HG02623 (cell line): ENCODE measurements around the gene ADAP2.
"Not testable (repeated sequence)": the region's sequence is repeated elsewhere in the genome, so short reads cannot be mapped to it uniquely, and the experiment has no call there.

ENCODE experiments used
- ATAC-seq: cut with Tn5 transposase; IDR thresholded peaks from one replicate; pipeline ENCODE4 v1.9.1; 2021; ENCODE audit warnings: moderate library complexity; ENCODE audit not compliant: unreplicated experiment

ADAP2 gene

DNA sequence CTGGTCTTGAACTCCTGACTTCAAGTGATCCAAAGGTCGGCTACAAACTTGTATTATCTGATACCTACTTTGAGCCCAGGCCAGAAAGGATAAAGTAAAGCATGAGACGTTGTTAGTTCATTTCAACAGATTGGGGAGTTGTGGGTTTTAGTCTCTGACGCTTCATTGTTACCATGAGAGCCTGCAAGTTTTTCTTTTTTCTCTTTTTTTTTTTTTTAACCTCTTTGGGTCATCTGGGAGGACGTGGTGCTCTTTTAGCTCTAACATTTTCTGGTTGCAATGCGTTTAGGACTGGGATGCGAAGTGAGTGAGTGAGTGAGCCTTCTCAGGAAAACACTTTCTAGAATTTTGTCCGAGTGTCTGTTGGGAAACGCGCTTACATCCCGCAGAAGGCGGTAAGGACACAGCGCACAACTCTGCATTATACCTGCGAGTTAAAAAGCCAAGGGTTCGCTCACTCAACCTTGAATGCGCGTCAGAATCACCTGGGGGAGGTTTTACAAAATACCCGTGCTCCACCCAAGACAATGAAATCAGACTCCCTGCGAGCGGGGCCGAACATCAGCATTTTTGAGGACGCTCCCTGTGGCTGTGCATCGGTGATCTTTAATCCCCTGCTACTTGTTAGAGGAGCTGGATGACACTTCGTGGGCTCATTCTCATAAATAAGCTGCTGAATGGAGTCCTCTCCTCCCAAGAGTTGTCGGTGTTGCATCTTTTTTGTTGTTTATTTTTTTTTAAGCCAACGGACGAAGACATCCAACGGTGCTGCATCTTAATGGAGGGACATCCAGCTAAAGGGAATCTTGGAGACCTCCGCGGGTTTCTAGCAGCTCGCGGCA lies 48.5 kb downstream of the ADAP2 start:
- no peak for ATAC-seq

GRCh38 chr17:30970831-30971567 lies 49.3 kb downstream of the ADAP2 start, which contains the start of gene RNF135:
Gene RNF135 (plus strand): TSS chr17:30971039. CDS start chr17:30971074, 35 bp downstream.
- peak; percentile 48 for ATAC-seq

DNA sequence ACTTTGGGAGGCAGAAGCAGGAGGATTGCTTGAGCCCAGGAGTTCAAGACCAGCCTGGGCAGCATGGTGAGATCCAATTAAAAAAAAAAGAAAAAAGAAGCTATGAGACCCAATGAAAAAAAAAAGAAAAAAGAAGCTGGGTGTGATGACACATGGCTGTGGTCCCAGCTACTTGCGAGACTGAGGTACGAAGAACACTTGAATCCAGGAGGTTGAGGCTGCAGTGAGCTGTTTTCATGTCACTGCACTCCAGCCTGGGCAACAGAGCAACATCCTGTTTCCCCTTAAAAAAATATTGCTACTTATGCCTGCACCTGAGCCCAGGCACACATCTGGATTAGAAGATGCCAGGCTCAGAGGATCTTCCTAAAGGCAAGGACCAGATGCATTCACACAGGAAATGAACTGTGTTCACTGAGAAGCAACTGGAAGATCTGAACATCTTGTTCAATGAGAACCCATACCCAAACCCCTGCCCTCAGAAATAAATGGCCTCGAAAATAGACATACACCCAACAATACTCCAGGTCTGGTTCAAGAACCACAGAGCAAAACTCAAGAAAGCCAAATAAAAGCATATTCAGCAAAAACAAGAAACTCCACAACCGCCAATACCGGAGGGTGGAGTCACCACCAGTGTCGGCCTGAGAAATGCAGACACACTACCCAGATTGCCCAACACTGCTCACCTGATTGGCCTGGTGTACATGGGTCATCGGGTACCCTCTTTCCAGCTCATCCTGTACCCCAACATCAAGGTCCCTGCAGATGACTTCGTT lies 53.5 kb downstream of the ADAP2 start:
- ATAC-seq: no peak

DNA sequence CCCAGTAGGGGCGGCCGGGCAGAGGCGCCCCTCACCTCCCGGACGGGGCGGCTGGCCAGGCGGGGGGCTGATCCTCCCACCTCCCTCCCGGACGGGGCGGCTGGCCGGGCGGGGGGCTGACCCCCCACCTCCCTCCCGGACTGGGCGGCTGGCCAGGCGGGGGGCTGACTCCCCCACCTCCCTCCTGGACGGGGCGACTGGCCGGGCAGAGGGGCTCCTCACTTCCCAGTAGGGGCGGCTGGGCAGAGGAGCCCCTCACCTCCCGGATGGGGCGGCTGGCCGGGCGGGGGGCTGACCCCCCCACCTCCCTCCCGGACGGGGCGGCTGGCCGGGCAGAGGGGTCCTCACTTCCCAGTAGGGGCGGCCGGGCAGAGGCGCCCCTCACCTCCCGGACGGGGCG lies 58.2 kb downstream of the ADAP2 start:
- not testable (repeated sequence) for ATAC-seq

- no peak for ATAC-seq
Observed at GRCh38 chr17:30981531-30982519, 60.1 kb downstream of the ADAP2 start.

DNA sequence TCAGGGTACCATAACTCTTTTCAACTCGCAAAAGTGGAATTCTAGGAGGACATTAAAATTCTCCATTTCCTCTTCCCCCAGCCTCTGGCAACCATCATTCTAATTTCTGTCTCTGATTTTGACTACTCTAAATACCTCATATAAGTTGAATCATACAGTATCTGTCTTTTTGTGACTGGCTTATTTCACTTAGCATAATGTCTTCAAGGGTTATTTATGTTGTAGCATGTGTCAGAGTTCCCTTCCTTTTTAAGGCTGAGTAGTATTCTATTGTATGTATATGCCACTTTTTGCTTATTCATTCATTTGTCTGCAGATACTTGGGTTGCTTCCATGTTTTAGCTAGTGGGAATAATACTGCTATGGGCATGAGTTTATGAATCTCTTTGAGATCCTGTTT lies 61.1 kb downstream of the ADAP2 start:
- ATAC-seq: no peak

DNA sequence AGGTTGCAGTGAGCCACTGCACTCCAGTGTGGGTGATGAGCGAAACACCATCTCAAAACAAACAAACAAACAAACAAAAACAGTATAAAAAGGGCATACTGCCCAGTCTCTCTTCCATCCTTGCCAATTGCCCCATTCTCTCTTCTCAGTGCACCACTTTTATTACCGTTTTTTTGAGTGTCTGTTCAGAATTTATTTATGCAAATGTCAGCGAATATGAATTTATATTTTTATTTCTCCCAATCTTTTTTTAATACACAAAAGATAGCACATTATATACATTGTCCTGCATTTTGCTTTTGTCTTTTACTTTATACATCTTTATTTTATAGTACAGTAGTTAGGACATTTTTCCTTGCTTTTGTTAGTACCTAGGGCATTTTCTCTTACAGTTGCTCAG lies 68.7 kb downstream of the ADAP2 start:
- ATAC-seq: no peak

DNA sequence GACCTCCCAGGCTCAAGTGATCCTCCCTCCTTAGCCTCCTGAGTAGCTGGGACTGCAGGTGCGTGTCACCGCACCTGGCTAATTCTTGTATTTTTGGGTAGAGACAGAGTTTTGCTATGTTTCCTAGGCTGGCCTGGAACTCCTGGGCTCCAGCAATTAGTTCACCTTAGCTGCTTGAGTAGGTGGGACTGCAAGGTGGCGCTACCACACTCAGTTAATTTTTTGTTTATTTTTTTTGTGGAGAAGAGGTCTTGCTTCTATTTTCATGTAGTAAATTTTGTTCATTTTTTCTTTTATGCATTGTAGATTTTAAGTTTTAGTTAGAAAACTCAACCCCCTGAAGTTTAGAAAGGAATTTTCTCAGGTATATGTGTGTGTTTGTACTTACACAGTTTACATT lies 70.8 kb downstream of the ADAP2 start:
- ATAC-seq: no peak

DNA sequence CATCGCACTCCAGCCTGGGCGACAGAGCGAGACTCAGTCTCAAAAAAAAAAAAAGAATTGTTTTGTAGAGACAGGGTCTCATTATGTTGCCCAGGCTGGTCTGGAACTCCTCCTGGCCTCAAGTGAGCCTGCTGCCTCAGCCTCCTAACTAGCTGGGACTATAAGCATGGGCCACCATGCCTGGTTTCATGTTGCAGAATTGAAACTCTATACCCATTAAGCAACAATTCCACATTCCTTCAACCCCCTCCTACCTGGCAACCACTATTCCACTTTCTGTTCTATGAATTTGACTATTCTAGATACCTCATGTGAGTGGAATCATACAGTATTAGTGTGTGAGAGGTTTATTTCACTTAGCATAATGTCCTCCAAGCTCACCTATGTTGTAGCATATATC lies 73.6 kb downstream of the ADAP2 start:
- no peak for ATAC-seq

- no peak for ATAC-seq
Observed at GRCh38 chr17:30996486-30996885, 74.7 kb downstream of the ADAP2 start.

GRCh38 chr17:30997270-30997669 lies 75.5 kb downstream of the ADAP2 start:
- ATAC-seq: no peak

GRCh38 chr17:30997842-30998241 lies 76.1 kb downstream of the ADAP2 start:
- no peak for ATAC-seq

DNA sequence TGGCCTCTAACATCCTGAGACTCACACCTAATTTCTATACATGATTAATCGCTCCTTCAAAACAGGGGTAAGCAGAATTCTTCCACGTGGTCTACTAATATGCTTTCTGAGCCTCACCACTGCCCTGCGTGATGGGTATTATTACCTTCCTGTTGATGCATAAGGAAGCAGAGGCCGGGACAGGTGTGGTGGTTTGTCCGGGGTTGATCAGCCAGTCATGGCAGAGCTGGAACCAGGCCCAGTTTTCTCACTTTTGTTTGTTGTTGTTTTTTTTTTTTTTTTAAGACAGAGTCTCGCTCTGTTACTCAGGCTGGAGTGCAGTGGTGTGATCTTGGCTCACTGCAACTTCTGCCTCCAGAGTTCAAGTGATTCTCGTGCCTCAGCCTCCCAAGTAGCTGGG lies 80.3 kb downstream of the ADAP2 start:
- ATAC-seq: no peak

GRCh38 chr17:31003225-31003866 lies 81.6 kb downstream of the ADAP2 start:
- no peak for ATAC-seq

- ATAC-seq: no peak
Observed at GRCh38 chr17:31004160-31004559, 82.4 kb downstream of the ADAP2 start.

- no peak for ATAC-seq
Observed at GRCh38 chr17:31007695-31008373, 86.1 kb downstream of the ADAP2 start.

DNA sequence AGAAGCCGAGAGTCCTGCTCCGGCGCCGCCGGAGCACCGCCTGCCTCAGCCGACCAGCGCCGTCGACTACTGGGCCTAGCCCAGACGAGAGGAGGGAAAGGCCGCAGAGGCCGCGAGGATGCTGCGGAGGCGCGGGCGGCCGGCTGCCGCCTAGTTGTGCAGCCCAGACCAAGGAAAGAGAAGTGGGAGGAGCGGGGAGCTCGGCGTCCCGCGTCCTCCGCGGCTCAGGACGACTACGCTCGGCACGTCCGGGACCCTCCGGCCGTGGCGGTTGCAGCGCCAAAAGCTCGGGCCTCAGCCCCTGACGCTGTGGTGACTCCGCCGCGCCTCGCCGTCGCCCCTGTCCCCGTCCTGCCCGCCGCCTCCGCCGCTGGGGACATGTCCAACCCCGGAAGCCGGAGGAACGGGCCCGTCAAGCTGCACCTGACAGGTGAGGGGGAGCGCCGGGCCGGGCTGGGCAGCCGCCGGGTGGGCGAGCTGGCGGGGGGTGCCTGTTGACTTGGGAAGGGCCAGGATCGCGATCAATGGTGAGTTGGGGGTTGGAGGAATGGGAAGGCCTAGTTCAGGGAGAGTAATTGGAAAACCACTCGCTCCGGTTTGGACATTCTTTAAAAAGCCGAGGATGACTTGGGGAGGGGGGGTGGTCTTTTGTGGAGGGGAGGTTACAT lies 86.8 kb downstream of the ADAP2 start:
- ATAC-seq: no peak
